Activated CD8-positive, alpha-beta T cell treated with anti-CD3 and anti-CD28 coated beads for 36 hours (primary cell): ENCODE data around the gene MRPL10. TPM values are rescaled to one million over a fixed set of nuclear protein-coding genes. Genes with fewer than 3 reads are reported as not detected.
A peak's percentile ranks its signal among the peaks of the same experiment; 100 is the strongest.

Source experiments
- ATAC-seq: fragments of 200-7000 bp; cut with Tn5 transposase; one replicate; pipeline ENCODE4 v1.10.0; 2021; ENCODE audit warnings: mild to moderate bottlenecking, moderate library complexity
- CTCF ChIA-PET: fragments of 350-600 bp; sonication (Branson Sonifier 250); formaldehyde crosslinking; loops from one replicate; lab custom pipeline; 2021; ENCODE audit warnings: antibody characterized with exemption; lab: Charles Lee
- POLR2A ChIA-PET: fragments of 350-600 bp; sonication (Branson Sonifier 250); formaldehyde crosslinking; loops from one replicate; lab custom pipeline; 2021; ENCODE audit warnings: antibody characterized with exemption; lab: Charles Lee
- DNase-seq: peaks from one replicate; pipeline ENCODE4 v3.0.0-alpha.2; 2020
- H3K27ac Mint-ChIP-seq: one replicate; pipeline ENCODE4 v1.8.0; 2021; ENCODE audit warnings: mild to moderate bottlenecking, mixed read lengths
- H3K27me3 Mint-ChIP-seq: one replicate; pipeline ENCODE4 v1.8.0; 2021; ENCODE audit warnings: mixed read lengths
- H3K36me3 Mint-ChIP-seq: one replicate; pipeline ENCODE4 v1.8.0; 2021; ENCODE audit warnings: low read depth, mixed read lengths
- H3K4me1 Mint-ChIP-seq: one replicate; pipeline ENCODE4 v1.8.0; 2021; ENCODE audit warnings: low read depth, mixed read lengths
- H3K4me3 Mint-ChIP-seq: one replicate; pipeline ENCODE4 v1.8.0; 2021; ENCODE audit warnings: mild to moderate bottlenecking, moderate library complexity, mixed read lengths
- H3K9me3 Mint-ChIP-seq: one replicate; pipeline ENCODE4 v1.8.0; 2021; ENCODE audit warnings: mixed read lengths
- intact Hi-C: fragments of 100-400 bp; cut with micrococcal nuclease; formaldehyde crosslinking; loops from one replicate; pipeline ENCODE4 v1.10.0; 2022
- total RNA-seq, 2 experiments: library from RNA; stranded (reverse); gene quantifications; one replicate each; pipeline ENCODE4 v1.2.3, GENCODE V29; 2021
- TF ChIP-seq, protein P1 (sequence below): fragments of 200-600 bp; IDR thresholded peaks from one replicate; pipeline ENCODE4 v1.8.0; 2022; ENCODE audit warnings: antibody characterized with exemption, mild to moderate bottlenecking

MRPL10 gene
- total RNA-seq, 2 experiments from 2014 or later, result 66.5 to 67.0 TPM

DNA sequence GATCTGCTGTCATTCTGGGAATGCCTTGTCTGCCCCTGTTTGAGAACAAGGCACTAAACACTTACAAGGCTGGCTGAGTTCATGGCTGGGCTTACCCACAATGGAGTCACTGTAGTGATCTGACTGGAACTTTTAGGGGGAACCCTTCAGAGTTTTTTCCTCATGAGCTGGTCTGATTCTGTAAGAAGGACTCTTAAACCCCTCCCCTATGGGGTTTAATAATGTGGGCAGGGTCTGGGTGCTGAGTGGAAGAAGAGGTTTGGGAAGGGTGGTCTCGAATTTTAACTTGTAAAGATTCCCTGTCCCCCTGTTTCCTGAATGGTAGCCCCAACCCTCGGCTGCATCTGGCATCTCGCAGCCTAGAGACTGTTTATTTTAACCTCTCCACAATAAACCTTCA, 40.3 kb downstream of the MRPL10 start:
- DNase-seq, result no peak
- Mint-ChIP-seq H3K27ac (no peak overlapping the region), H3K4me1 (peaks cover 9% of the 10 kb centered on the region), H3K36me3 (no peaks in the 10 kb centered on the region), H3K4me3 (peak overlapping the region; percentile 43), H3K9me3 (no peaks in the 10 kb centered on the region), H3K27me3 (peaks cover 53% of the 10 kb centered on the region)
- ChIA-PET POLR2A (interaction anchor here (0.5 to 1.6 kb wide), 2 partner anchors 12 to 126 kb away, joined by 3 to 5 read pairs; no protein-coding TSS in a partner anchor), CTCF (interaction anchor here (1.2 to 1.9 kb wide), 3 partner anchors 10 to 113 kb away, joined by 3 to 17 read pairs (median 11); no protein-coding TSS in a partner anchor)
- TF ChIP-seq, protein P1, sequence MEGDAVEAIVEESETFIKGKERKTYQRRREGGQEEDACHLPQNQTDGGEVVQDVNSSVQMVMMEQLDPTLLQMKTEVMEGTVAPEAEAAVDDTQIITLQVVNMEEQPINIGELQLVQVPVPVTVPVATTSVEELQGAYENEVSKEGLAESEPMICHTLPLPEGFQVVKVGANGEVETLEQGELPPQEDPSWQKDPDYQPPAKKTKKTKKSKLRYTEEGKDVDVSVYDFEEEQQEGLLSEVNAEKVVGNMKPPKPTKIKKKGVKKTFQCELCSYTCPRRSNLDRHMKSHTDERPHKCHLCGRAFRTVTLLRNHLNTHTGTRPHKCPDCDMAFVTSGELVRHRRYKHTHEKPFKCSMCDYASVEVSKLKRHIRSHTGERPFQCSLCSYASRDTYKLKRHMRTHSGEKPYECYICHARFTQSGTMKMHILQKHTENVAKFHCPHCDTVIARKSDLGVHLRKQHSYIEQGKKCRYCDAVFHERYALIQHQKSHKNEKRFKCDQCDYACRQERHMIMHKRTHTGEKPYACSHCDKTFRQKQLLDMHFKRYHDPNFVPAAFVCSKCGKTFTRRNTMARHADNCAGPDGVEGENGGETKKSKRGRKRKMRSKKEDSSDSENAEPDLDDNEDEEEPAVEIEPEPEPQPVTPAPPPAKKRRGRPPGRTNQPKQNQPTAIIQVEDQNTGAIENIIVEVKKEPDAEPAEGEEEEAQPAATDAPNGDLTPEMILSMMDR, result no peak
- no peak for ATAC-seq
- intact Hi-C loops, result no loop called here

DNA sequence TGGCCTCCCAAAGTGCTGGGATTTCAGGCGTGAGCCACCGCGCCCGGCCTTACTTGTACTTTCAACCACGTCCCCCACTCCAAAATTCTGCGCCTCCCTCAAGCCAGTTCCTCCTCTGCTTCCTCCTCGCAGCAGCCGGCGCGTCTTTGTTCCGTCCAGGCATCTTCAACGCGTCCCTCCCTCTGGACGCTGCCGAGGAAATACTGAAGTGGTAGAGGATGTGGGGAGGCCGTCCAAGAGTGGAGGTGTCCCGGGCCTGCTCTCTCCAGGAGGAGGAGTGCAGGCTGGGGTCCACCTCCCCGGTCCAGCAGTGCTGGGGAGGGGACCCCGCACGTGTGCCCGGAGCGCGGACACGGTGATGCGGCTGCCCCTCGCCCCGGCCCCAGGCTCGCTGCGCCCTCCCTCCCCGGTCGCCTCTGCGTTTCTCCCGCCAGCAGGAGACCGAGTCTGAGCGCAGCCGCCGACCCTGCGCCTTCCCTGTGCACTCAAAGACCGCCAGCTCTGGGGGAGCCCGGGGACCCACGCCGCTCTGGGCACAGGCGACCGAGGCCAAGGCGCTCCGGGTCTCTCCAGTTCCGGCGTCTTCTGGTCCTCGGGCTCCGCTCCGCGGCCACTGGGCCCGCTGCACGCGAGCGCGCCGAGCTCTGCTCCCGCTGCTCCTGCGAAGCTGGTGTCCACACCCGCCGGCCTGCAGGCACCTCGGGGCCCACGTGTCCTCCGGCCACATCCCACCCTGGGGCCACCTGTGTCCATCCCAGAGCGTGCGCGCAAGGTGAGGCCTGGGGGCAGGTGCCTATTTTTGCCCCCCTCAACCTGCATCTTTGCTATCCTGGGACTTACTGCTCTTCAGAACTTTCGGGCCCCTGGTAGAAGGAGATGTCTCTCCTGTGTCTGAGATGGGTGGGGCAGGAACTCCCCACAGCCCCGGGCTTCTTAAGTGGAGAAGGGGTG, 41.5 kb downstream of the MRPL10 start:
- H3K4me3 Mint-ChIP-seq, result peak overlapping the region; percentile 66
- H3K27me3 Mint-ChIP-seq, result peaks cover 58% of the 10 kb centered on the region

DNA sequence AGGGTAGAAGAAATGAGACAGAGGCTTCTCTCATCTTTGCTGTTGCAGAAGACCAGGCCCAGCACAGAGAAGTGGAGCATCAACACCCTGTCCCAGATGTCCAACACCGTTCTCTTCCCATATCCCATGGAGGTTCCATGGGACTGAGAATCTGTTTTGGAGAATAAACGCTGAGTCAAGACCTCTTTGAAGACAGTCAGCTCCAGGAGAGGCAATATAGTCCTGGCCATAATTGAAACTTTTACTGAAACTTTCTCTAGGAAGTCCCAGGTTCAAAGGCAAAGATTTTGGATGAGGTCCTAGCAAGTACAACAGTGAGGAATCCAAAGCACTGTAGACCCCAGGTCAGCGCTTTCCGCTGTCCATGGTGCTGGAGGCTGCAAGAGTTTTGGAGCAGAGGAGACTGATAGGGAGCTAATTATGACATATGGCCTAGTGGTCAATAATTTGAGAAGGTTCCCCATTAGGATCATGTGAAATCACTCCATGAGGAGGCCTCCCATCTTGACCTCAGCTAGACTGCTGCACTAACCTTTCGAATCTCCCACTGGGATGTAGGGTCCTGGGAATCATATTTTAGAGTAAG, 45.7 kb downstream of the MRPL10 start:
- ATAC-seq (no peak), DNase-seq (peak; percentile 64)
- intact Hi-C loops, result no loop called here
- ChIA-PET CTCF (interaction anchor here (0.7 to 1.6 kb wide), 6 partner anchors 16 to 122 kb away, joined by 3 to 6 read pairs (median 3); no protein-coding TSS in a partner anchor), POLR2A (interaction anchor here (0.6 to 1.3 kb wide), 4 partner anchors 19 to 358 kb away, joined by 3 to 6 read pairs (median 3); partner anchors contain the start of gene TBX21)
- Mint-ChIP-seq H3K27ac (no peak overlapping the region), H3K9me3 (no peaks in the 10 kb centered on the region), H3K27me3 (peaks cover 42% of the 10 kb centered on the region), H3K4me3 (no peak overlapping the region), H3K4me1 (peaks cover 9% of the 10 kb centered on the region), H3K36me3 (no peaks in the 10 kb centered on the region)
- TF ChIP-seq, protein P1, result no peak

More for the DNA sequence above, 41.5 kb downstream of the MRPL10 start:
- TF ChIP-seq, protein P1, result peak; percentile 78
- ATAC-seq (peak; percentile 97), DNase-seq (peak; percentile 70)
- H3K27ac Mint-ChIP-seq, result no peak overlapping the region
- H3K36me3 Mint-ChIP-seq, result no peaks in the 10 kb centered on the region
- no peaks in the 10 kb centered on the region for H3K9me3 Mint-ChIP-seq
- peaks cover 9% of the 10 kb centered on the region for H3K4me1 Mint-ChIP-seq
- POLR2A ChIA-PET, result interaction anchor here (1.6 kb wide), 1 partner anchor 125 kb away, joined by 5 read pairs; no protein-coding TSS in a partner anchor
- CTCF ChIA-PET, result interaction anchor here (0.6 to 1.9 kb wide), 26 partner anchors 8 to 144 kb away, joined by 3 to 22 read pairs (median 4); no protein-coding TSS in a partner anchor
- intact Hi-C loops, result no loop called here

DNA sequence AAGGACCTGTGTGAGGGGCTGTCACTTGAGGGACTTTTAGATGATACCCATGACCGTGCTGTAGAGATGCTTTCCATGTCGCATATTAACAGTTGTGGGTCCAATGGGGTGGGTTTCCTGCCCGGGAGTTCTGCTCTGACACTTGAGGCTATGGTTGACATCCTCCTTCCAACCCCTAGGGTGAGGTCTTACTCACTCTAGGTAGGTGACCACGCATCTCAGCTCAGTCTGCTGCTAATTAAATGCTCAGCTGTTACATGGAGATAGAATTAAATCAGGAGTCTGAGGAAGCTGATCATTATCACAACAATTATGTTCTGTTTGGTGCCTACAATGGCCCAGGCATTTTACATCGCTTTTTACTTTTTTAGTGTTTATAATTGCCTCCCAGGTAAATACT, 49.9 kb downstream of the MRPL10 start:
- TF ChIP-seq, protein P1, result no peak
- DNase-seq, result no peak
- Mint-ChIP-seq H3K9me3 (no peaks in the 10 kb centered on the region), H3K27me3 (peaks cover 38% of the 10 kb centered on the region), H3K4me3 (no peak overlapping the region), H3K27ac (no peak overlapping the region), H3K36me3 (no peaks in the 10 kb centered on the region), H3K4me1 (no peaks in the 10 kb centered on the region)
- ChIA-PET POLR2A (no interaction called here), CTCF (interaction anchor here (1.2 to 3.4 kb wide), 5 partner anchors 9 to 108 kb away, joined by 3 to 11 read pairs (median 3); partner anchors contain the start of gene SCRN2)
- intact Hi-C loops, result no loop called here
- ATAC-seq, result no peak
